ENCODE results near the gene EFTUD2.

DNA sequence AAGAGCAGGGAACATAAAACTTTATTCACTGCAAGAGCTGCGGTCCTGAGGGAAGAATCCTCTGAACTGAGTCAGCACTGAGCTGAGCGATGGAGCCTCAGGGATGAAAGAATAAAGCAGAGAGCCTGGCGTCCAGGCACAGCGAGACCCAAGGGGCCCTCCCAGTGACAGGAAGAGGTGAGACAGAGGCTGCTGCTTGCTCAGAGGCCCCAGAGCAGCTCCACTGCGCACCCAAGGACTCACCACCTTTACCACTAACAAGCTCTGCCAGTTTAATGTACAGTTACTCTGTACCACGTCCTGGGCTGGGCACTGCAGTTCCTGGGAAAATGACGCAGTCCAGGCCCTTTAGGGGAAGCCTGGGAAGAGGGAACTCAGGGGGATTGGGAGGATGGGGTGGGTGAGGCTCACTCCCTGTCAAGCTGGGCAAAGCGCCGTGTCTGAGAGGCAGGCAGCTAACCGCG lies 10.5 kb upstream of the EFTUD2 start:
- TF ChIP-seq CTCF (IDR thresholded peaks at IDR 0.05; ENCODE audit: low read length) (no peak), EZH2 (IDR thresholded peaks at IDR 0.05; ENCODE audit: borderline replicate concordance, low read length) (no peak)
